OCI-LY1 (cell line): Measurements from ENCODE around the gene OR8B2.
"Not testable (repeated sequence)": the region's sequence is repeated elsewhere in the genome, so short reads cannot be mapped to it uniquely, and the experiment has no call there.

Experiments
- H2AFZ ChIP-seq: fragments of 200-600 bp; sonication (generic), shearing (Covaris generic); 2 replicates; pipeline ENCODE4 v1.6.0; 2014; ENCODE audit warnings: antibody characterized with exemption, mild to moderate bottlenecking, low read length
- H3F3A ChIP-seq: fragments of 200-600 bp; sonication (generic), shearing (Covaris generic); 2 replicates; pipeline ENCODE4 v1.6.0; 2014; ENCODE audit warnings: mild to moderate bottlenecking, antibody characterized with exemption, low read length, moderate library complexity; ENCODE audit not compliant: insufficient read depth
- H3K27ac ChIP-seq: fragments of 200-600 bp; sonication (generic); 2 replicates; pipeline ENCODE4 v1.5.1; 2014; ENCODE audit warnings: low read length, mixed run types, mild to moderate bottlenecking, low read depth; ENCODE audit not compliant: poor library complexity, severe bottlenecking
- H3K27me3 ChIP-seq: fragments of 200-600 bp; sonication (generic); 2 replicates; pipeline ENCODE4 v1.6.0; 2014; ENCODE audit warnings: antibody characterized with exemption, mild to moderate bottlenecking, low read length, moderate library complexity; ENCODE audit not compliant: insufficient read depth
- H3K36me3 ChIP-seq: fragments of 200-600 bp; sonication (generic); 2 replicates; pipeline ENCODE4 v1.6.1; 2014; ENCODE audit warnings: mild to moderate bottlenecking, antibody characterized with exemption, low read length, moderate library complexity, mixed read lengths; ENCODE audit not compliant: insufficient read depth
- H3K4me1 ChIP-seq: fragments of 200-600 bp; sonication (generic); 2 replicates; pipeline ENCODE4 v1.5.1; 2014; ENCODE audit warnings: mild to moderate bottlenecking, low read length, moderate library complexity; ENCODE audit not compliant: insufficient read depth, severe bottlenecking
- H3K4me2 ChIP-seq: fragments of 200-600 bp; sonication (generic), shearing (Covaris generic); 2 replicates; pipeline ENCODE4 v1.6.1; 2014; ENCODE audit warnings: low read length
- H3K4me3 ChIP-seq: fragments of 200-600 bp; sonication (generic); 2 replicates; pipeline ENCODE4 v1.5.1; 2014; ENCODE audit warnings: low read length, low read depth, mild to moderate bottlenecking, mixed read lengths; ENCODE audit not compliant: poor library complexity, severe bottlenecking
- H3K79me2 ChIP-seq: fragments of 200-600 bp; shearing (Covaris generic); 2 replicates; pipeline ENCODE4 v1.6.1; 2016; ENCODE audit warnings: mixed run types, low read length, mixed read lengths; ENCODE audit not compliant: insufficient read depth
- H3K9ac ChIP-seq: fragments of 200-600 bp; sonication (generic), shearing (Covaris generic); 2 replicates; pipeline ENCODE4 v1.6.1; 2014; ENCODE audit warnings: mild to moderate bottlenecking, low read length, mixed read lengths
- H3K9me2 ChIP-seq: fragments of 200-600 bp; sonication (generic), shearing (Covaris generic); 2 replicates; pipeline ENCODE4 v1.6.1; 2014; ENCODE audit warnings: low read depth, mild to moderate bottlenecking, low read length, mixed read lengths
- H3K9me3 ChIP-seq: fragments of 200-600 bp; shearing (Covaris generic); 2 replicates; pipeline ENCODE4 v1.6.1; 2014; ENCODE audit warnings: low read length, mixed read lengths
- H4K20me1 ChIP-seq: fragments of 200-600 bp; sonication (generic), shearing (Covaris generic); 2 replicates; pipeline ENCODE4 v1.6.0; 2016; ENCODE audit warnings: mild to moderate bottlenecking, low read length; ENCODE audit not compliant: insufficient read depth
- CTCF ChIP-seq: fragments of 200-600 bp; sonication (generic), shearing (Covaris generic); IDR thresholded peaks from 2 replicates; pipeline ENCODE4 v1.5.1; 2017; ENCODE audit warnings: mild to moderate bottlenecking, antibody characterized with exemption, low read length, moderate library complexity, mixed read lengths
- EZH2 ChIP-seq: fragments of 200-600 bp; sonication (generic), shearing (Covaris generic); IDR thresholded peaks from 2 replicates; pipeline ENCODE4 v1.8.0; 2017; ENCODE audit warnings: borderline replicate concordance, mixed run types, mild to moderate bottlenecking, antibody characterized with exemption, low read length, moderate library complexity, mixed read lengths

The OR8B2 gene

DNA sequence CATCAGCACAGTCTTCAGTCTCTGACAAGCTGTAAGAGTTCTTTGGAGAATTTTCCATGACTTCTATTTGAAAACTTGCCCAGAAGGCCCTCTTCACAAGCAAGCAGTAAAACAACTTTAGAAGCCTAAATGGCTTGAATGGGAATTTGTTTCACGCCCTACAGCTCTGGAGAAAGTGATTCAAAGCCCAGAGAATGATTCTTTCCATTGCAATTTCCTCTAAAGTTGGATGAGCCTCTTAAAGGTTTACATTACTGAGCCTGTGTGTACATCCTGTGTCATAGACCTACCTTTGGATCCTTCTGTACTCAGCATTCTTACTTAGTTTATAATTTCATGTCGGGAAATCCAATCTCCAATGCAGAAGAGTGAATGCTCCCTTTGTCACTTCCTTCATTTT lies 21.3 kb upstream of the OR8B2 start:
- H3K27me3 ChIP-seq: no peaks in the 10 kb centered on the region
- H3K4me2 ChIP-seq: no peak overlapping the region
- H3F3A ChIP-seq: no peaks in the 10 kb centered on the region
- H3K9me2 ChIP-seq: no peaks in the 10 kb centered on the region
- H2AFZ ChIP-seq: no peak overlapping the region
- no peaks in the 10 kb centered on the region for H3K36me3 ChIP-seq
- H3K4me1 ChIP-seq: no peaks in the 10 kb centered on the region
- H4K20me1 ChIP-seq: no peaks in the 10 kb centered on the region
- H3K9me3 ChIP-seq: no peaks in the 10 kb centered on the region
- TF ChIP-seq CTCF (no peak), EZH2 (no peak)
- H3K27ac ChIP-seq: no peak overlapping the region
- no peak overlapping the region for H3K4me3 ChIP-seq
- H3K79me2 ChIP-seq: no peaks in the 10 kb centered on the region
- H3K9ac ChIP-seq: no peak overlapping the region

DNA sequence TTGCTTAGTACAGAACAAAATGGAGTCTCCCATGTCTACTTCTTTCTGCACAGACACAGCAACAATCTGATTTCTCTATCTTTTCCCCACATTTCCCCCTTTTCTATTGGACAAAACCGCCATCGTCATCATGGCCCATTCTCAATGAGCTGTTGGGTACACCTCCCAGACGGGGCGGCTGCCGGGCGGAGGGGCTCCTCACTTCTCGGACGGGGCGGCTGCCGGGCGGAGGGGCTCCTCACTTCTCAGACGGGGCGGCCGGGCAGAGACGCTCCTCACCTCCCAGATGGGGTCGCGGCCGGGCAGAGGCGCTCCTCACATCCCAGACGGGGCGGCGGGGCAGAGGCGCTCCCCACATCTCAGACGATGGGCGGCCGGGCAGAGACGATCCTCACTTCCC lies 18.9 kb upstream of the OR8B2 start:
- not testable (repeated sequence) for H3K4me3 ChIP-seq, H3K9me2 ChIP-seq, H3K79me2 ChIP-seq, H3K27me3 ChIP-seq, H2AFZ ChIP-seq, H3K9ac ChIP-seq, H3K27ac ChIP-seq, H3K9me3 ChIP-seq, H3K4me2 ChIP-seq, H4K20me1 ChIP-seq, H3K4me1 ChIP-seq, H3K36me3 ChIP-seq, H3F3A ChIP-seq

DNA sequence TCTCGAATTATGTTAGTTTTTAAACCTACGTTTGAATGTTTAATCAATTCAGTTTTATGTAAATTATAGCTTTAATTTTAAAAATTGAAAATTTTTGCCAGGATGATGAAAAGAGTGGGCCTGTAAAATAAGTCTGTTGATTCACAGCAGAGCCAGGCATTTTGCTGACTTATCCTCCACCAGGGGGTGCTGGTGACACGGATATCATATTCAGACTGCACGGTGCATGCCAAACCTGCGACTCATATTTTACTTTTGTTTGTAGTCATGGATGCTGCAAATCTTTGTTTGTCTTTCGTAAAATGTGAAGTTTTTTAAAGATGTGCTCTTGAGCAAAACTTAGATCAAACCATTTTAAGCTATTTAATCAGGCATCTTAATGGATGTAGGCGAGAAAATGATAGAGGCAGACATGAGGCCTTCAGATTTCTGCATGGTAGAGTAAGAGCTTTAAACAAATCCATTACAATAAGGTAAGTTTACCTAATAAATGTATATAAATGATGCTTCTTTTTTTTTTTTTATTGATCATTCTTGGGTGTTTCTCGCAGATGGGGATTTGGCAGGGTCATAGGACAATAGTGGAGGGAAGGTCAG lies 18.1 kb upstream of the OR8B2 start:
- Histone ChIP-seq H4K20me1 (no peaks in the 10 kb centered on the region), H3K9me3 (no peaks in the 10 kb centered on the region), H3K9me2 (no peaks in the 10 kb centered on the region), H3K4me3 (no peak overlapping the region), H3K4me1 (no peaks in the 10 kb centered on the region), H3K36me3 (no peaks in the 10 kb centered on the region), H2AFZ (no peak overlapping the region), H3K27ac (no peak overlapping the region), H3F3A (no peaks in the 10 kb centered on the region), H3K9ac (no peak overlapping the region), H3K4me2 (no peak overlapping the region), H3K79me2 (no peaks in the 10 kb centered on the region), H3K27me3 (no peaks in the 10 kb centered on the region)
- TF ChIP-seq EZH2 (no peak), CTCF (peak; percentile 63)

GRCh38 chr11:124398924-124399323 lies 14.6 kb upstream of the OR8B2 start, which contains the start of gene OR8B3:
Gene OR8B3 (minus strand): TSS chr11:124399024. CDS start chr11:124397351, 1,673 bp downstream.
- H3K27me3 ChIP-seq: no peaks in the 10 kb centered on the region
- H3K9ac ChIP-seq: no peak within 1 kb of the TSS
- no peak within 1 kb of the TSS for H3K4me3 ChIP-seq
- H3K79me2 ChIP-seq: no peaks in the 10 kb centered on the region
- H3K27ac ChIP-seq: no peak within 1 kb of the TSS
- no peak within 1 kb of the TSS for H3K4me2 ChIP-seq
- TF ChIP-seq CTCF (no peak), EZH2 (no peak)
- no peaks in the 10 kb centered on the region for H4K20me1 ChIP-seq
- no peaks in the 10 kb centered on the region for H3K4me1 ChIP-seq
- no peaks in the 10 kb centered on the region for H3F3A ChIP-seq
- H2AFZ ChIP-seq: no peak within 1 kb of the TSS
- H3K36me3 ChIP-seq: no peaks in the 10 kb centered on the region
- H3K9me3 ChIP-seq: no peaks in the 10 kb centered on the region
- no peaks in the 10 kb centered on the region for H3K9me2 ChIP-seq

GRCh38 chr11:124396847-124397246 lies 12.5 kb upstream of the OR8B2 start:
- not testable (repeated sequence) for H3K4me3 ChIP-seq, H3K9me2 ChIP-seq, H3K79me2 ChIP-seq, H3K4me1 ChIP-seq, H3K9ac ChIP-seq, H3K27me3 ChIP-seq, H4K20me1 ChIP-seq, H3K9me3 ChIP-seq, H3F3A ChIP-seq, H2AFZ ChIP-seq, H3K36me3 ChIP-seq, H3K4me2 ChIP-seq, H3K27ac ChIP-seq
